ENCODE results near the gene MYO1E. TPM values are rescaled to one million over a fixed set of nuclear protein-coding genes. Genes with fewer than 3 reads are reported as not detected.

Gene MYO1E
- total and polyA plus RNA-seq, 2 of the 8 experiments (the other 6 are each of a cell fraction or from before 2014, with no cell fraction given) = 19.6 to 142 TPM

DNA sequence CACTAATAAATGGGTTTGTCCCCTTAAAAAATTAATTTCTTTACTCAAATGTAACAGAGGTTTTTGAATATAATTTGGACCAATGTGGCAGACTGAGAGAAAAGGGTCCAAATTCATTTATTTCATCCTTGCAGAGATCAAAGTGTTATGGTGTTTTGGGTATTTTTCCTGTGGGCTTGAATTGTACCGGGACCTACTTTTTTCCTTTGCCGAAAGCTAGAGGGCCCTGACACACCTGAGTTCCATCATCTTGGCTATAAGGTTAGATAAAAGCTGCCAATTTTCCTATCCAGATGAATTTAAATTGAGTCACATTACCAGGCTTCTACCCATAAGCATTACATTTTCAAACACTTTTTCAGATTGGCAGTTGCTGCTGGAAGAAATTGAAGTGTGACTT is 266.8 kb downstream of the MYO1E start (continued):
- TF ChIP-seq, protein P1, sequence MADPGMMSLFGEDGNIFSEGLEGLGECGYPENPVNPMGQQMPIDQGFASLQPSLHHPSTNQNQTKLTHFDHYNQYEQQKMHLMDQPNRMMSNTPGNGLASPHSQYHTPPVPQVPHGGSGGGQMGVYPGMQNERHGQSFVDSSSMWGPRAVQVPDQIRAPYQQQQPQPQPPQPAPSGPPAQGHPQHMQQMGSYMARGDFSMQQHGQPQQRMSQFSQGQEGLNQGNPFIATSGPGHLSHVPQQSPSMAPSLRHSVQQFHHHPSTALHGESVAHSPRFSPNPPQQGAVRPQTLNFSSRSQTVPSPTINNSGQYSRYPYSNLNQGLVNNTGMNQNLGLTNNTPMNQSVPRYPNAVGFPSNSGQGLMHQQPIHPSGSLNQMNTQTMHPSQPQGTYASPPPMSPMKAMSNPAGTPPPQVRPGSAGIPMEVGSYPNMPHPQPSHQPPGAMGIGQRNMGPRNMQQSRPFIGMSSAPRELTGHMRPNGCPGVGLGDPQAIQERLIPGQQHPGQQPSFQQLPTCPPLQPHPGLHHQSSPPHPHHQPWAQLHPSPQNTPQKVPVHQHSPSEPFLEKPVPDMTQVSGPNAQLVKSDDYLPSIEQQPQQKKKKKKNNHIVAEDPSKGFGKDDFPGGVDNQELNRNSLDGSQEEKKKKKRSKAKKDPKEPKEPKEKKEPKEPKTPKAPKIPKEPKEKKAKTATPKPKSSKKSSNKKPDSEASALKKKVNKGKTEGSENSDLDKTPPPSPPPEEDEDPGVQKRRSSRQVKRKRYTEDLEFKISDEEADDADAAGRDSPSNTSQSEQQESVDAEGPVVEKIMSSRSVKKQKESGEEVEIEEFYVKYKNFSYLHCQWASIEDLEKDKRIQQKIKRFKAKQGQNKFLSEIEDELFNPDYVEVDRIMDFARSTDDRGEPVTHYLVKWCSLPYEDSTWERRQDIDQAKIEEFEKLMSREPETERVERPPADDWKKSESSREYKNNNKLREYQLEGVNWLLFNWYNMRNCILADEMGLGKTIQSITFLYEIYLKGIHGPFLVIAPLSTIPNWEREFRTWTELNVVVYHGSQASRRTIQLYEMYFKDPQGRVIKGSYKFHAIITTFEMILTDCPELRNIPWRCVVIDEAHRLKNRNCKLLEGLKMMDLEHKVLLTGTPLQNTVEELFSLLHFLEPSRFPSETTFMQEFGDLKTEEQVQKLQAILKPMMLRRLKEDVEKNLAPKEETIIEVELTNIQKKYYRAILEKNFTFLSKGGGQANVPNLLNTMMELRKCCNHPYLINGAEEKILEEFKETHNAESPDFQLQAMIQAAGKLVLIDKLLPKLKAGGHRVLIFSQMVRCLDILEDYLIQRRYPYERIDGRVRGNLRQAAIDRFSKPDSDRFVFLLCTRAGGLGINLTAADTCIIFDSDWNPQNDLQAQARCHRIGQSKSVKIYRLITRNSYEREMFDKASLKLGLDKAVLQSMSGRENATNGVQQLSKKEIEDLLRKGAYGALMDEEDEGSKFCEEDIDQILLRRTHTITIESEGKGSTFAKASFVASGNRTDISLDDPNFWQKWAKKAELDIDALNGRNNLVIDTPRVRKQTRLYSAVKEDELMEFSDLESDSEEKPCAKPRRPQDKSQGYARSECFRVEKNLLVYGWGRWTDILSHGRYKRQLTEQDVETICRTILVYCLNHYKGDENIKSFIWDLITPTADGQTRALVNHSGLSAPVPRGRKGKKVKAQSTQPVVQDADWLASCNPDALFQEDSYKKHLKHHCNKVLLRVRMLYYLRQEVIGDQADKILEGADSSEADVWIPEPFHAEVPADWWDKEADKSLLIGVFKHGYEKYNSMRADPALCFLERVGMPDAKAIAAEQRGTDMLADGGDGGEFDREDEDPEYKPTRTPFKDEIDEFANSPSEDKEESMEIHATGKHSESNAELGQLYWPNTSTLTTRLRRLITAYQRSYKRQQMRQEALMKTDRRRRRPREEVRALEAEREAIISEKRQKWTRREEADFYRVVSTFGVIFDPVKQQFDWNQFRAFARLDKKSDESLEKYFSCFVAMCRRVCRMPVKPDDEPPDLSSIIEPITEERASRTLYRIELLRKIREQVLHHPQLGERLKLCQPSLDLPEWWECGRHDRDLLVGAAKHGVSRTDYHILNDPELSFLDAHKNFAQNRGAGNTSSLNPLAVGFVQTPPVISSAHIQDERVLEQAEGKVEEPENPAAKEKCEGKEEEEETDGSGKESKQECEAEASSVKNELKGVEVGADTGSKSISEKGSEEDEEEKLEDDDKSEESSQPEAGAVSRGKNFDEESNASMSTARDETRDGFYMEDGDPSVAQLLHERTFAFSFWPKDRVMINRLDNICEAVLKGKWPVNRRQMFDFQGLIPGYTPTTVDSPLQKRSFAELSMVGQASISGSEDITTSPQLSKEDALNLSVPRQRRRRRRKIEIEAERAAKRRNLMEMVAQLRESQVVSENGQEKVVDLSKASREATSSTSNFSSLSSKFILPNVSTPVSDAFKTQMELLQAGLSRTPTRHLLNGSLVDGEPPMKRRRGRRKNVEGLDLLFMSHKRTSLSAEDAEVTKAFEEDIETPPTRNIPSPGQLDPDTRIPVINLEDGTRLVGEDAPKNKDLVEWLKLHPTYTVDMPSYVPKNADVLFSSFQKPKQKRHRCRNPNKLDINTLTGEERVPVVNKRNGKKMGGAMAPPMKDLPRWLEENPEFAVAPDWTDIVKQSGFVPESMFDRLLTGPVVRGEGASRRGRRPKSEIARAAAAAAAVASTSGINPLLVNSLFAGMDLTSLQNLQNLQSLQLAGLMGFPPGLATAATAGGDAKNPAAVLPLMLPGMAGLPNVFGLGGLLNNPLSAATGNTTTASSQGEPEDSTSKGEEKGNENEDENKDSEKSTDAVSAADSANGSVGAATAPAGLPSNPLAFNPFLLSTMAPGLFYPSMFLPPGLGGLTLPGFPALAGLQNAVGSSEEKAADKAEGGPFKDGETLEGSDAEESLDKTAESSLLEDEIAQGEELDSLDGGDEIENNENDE (IDR thresholded peaks at IDR 0.05; ENCODE audit: insufficient replicate concordance, low read length) = no peak
- TF ChIP-seq TAF7 (optimal IDR thresholded peaks at IDR 0.05; ENCODE audit: borderline replicate concordance, low read depth, low read length) = peak; percentile 17
- TF ChIP-seq RAD21 (IDR thresholded peaks at IDR 0.05 in 1 of 2, conservative IDR thresholded peaks at IDR 0.05 in 1 of 2; ENCODE audit: low read depth in 2 of 2, low read length in 2 of 2) = peak in 1 of 2 experiments; percentile 14; a peak in 2 of 4 replicates
- no peak for TF ChIP-seq CBX5 (IDR thresholded peaks at IDR 0.05; ENCODE audit: low read depth, low read length)
- no peak for TF ChIP-seq KDM5A (IDR thresholded peaks at IDR 0.05; ENCODE audit: low read length)
